Measurements from ENCODE around the gene IFNL3.

Gene IFNL3

DNA sequence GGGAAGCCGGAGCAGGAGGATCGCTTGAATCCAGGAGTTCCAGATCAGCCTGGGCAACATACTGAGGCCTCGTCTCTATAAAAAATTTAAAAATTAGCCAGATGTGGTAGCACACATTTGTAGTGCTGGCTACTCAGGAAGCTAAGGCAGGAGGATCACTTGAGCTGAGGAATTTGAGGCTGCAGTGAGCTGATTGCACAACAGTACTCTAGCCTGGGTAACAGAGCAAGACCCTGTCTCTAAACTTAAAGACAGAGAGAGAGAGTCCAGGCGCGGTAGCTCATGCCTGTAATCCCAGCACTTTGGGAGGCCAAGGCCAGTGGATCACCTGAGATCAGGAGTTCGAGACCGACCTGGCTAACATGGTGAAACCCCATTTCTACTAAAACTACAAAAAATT, 4.4 kb downstream of the IFNL3 start:
- no peak for DNase-seq (ENCODE audit: low spot score)
- in situ Hi-C loops (cut with MboI; ENCODE audit: low sequenced_read_pairs, unreplicated experiment): no loop called here
- TF ChIP-seq, protein P1, sequence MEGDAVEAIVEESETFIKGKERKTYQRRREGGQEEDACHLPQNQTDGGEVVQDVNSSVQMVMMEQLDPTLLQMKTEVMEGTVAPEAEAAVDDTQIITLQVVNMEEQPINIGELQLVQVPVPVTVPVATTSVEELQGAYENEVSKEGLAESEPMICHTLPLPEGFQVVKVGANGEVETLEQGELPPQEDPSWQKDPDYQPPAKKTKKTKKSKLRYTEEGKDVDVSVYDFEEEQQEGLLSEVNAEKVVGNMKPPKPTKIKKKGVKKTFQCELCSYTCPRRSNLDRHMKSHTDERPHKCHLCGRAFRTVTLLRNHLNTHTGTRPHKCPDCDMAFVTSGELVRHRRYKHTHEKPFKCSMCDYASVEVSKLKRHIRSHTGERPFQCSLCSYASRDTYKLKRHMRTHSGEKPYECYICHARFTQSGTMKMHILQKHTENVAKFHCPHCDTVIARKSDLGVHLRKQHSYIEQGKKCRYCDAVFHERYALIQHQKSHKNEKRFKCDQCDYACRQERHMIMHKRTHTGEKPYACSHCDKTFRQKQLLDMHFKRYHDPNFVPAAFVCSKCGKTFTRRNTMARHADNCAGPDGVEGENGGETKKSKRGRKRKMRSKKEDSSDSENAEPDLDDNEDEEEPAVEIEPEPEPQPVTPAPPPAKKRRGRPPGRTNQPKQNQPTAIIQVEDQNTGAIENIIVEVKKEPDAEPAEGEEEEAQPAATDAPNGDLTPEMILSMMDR (IDR thresholded peaks at IDR 0.05; ENCODE audit: borderline replicate concordance, control extremely low read depth, extremely low read depth, insufficient read depth, missing control alignments): no peak

GRCh38 chr19:39238944-39239343, 5.9 kb downstream of the IFNL3 start:
- in situ Hi-C loops (cut with MboI; ENCODE audit: low sequenced_read_pairs, unreplicated experiment): no loop called here
- TF ChIP-seq, protein P1 (IDR thresholded peaks at IDR 0.05; ENCODE audit: borderline replicate concordance, control extremely low read depth, extremely low read depth, insufficient read depth, missing control alignments): no peak

GRCh38 chr19:39238209-39238608, 6.6 kb downstream of the IFNL3 start:
- TF ChIP-seq, protein P1 (IDR thresholded peaks at IDR 0.05; ENCODE audit: borderline replicate concordance, control extremely low read depth, extremely low read depth, insufficient read depth, missing control alignments): no peak
- no peak for DNase-seq (ENCODE audit: low spot score)
- in situ Hi-C loops (cut with MboI; ENCODE audit: low sequenced_read_pairs, unreplicated experiment): no loop called here

More at GRCh38 chr19:39238944-39239343, 5.9 kb downstream of the IFNL3 start:
- DNase-seq (ENCODE audit: low spot score): no peak

DNA sequence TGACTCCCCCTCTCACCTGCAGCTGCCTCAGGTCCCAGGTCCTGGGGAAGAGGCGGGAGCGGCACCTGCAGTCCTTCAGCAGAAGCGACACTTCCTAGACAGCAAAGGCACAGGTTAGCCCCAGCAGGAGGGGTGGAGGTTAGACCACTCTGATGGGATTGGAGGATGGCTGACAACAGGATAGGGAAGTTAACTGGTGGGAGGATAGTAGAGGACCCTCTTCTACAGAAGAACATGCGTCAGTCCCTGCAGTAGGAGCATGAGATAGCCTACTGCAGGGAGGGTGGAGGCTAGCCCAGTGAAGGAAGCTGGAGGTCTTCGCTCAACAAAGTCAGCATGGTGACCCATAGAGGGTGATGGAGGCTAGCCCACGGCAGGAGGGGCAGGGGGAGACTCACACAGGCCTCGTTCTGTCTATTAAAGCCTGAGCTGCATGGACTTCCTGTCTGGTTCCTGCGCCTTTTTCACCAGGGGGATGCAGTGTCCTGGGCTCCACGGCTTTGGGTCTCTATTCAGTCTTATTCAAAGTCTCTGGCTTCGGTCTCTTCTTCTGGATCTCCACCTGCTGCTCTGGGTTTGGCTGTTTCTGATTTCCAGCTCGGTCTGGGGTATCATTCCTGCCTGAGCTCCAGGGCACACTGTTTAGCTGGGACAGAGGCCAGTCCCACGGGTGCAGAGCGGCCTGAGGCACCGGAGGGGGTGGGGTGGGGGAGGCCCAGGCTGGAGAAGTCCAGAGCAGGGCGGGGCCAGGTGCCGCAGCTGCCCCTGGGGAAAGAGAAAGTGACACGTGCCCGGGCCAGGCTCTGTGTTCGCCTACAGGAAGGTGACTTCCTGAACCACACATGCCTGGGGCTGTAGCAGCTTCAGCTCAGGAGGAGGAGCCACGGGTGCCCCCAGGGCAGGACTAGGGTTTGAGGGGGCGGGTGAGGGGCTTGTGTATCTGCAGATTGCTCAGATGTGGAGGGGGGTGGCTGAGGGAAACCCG, 7.3 kb downstream of the IFNL3 start:
- TF ChIP-seq, protein P1 (IDR thresholded peaks at IDR 0.05; ENCODE audit: borderline replicate concordance, control extremely low read depth, extremely low read depth, insufficient read depth, missing control alignments): no peak
- in situ Hi-C loops (cut with MboI; ENCODE audit: low sequenced_read_pairs, unreplicated experiment): no loop called here
- peak; percentile 78 for DNase-seq (ENCODE audit: low spot score)

- in situ Hi-C loops (cut with MboI; ENCODE audit: low sequenced_read_pairs, unreplicated experiment): no loop called here
- TF ChIP-seq, protein P1 (IDR thresholded peaks at IDR 0.05; ENCODE audit: borderline replicate concordance, control extremely low read depth, extremely low read depth, insufficient read depth, missing control alignments): no peak
- DNase-seq (ENCODE audit: low spot score): no peak
Observed at GRCh38 chr19:39236527-39236926, 8.3 kb downstream of the IFNL3 start.

DNA sequence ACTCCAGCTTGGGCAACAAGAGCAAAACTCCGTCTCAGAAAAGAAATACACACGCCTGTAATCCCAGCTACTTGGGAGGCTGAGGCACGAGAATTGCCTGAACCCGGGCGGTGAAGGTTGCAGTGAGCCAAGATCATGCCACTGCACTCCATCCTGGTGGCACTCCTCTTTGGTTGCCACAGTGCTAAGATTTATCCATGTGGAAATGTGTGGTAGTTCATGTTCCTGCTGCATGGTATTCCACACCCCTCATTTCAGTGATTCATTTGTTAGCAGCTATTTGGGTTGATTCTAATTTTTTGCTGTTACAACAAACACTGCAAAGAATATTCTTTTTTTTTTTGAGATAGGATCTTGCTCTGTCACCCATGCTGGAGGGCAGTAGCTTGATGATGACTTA, 12.1 kb downstream of the IFNL3 start:
- in situ Hi-C loops (cut with MboI; ENCODE audit: low sequenced_read_pairs, unreplicated experiment): no loop called here
- DNase-seq (ENCODE audit: low spot score): no peak
- TF ChIP-seq, protein P1 (IDR thresholded peaks at IDR 0.05; ENCODE audit: borderline replicate concordance, control extremely low read depth, extremely low read depth, insufficient read depth, missing control alignments): no peak
